ENCODE measurements around the gene WAPL. TPM values are rescaled to one million over a fixed set of nuclear protein-coding genes. Genes with fewer than 3 reads are reported as not detected.

WAPL gene
- total and polyA plus RNA-seq, 10 of the 15 experiments (the other 5 are each of a cell fraction or from before 2014, with no cell fraction given) = 15.7 to 45.8 (median 29.0) TPM

- 0 out of 2 replicates have a peak, but pooled peaks cover 5% of the 10 kb centered on the region for H3K4me1 ChIP-seq (ENCODE audit: control insufficient read depth, insufficient read depth, low read length)
- CTCF ChIA-PET = no interaction called here
- no peaks in the 10 kb centered on the region for H3K79me2 ChIP-seq (ENCODE audit: control insufficient read depth, insufficient read depth, low read length)
- H4K20me1 ChIP-seq (ENCODE audit: control insufficient read depth, insufficient read depth) = no peaks in the 10 kb centered on the region
- intact Hi-C loops (cut with micrococcal nuclease; ENCODE audit: unreplicated experiment) (no loop called here), in situ Hi-C loops (cut with MboI) (no loop called here)
- no peak for TF ChIP-seq ZNF687 (IDR thresholded peaks at IDR 0.05)
- TF ChIP-seq RELA (IDR thresholded peaks at IDR 0.05; ENCODE audit: borderline replicate concordance, partially characterized antibody) = no peak
- no peak for TF ChIP-seq BCLAF1 (IDR thresholded peaks at IDR 0.05)
- no peak for TF ChIP-seq YBX1 (IDR thresholded peaks at IDR 0.05)
- TF ChIP-seq SP1 (IDR thresholded peaks at IDR 0.05; ENCODE audit: low read depth, low read length) = no peak
- no peak for TF ChIP-seq NRF1 (conservative IDR thresholded peaks at IDR 0.05; ENCODE audit: low read depth, low read length)
- no peak for TF ChIP-seq ZBED1 (IDR thresholded peaks at IDR 0.05; ENCODE audit: borderline replicate concordance)
- TF ChIP-seq RFX5 (IDR thresholded peaks at IDR 0.05; ENCODE audit: low read depth, low read length) = no peak
- no peak for TF ChIP-seq GABPA (IDR thresholded peaks at IDR 0.05; ENCODE audit: low read depth)
- TF ChIP-seq CEBPB (IDR thresholded peaks at IDR 0.05; ENCODE audit: borderline replicate concordance in 1 of 2, low read depth in 2 of 2, low read length in 2 of 2) = no peak
- TF ChIP-seq TBL1XR1 (IDR thresholded peaks at IDR 0.05; ENCODE audit: low read depth, low read length) = no peak
- TF ChIP-seq SMC3 (IDR thresholded peaks at IDR 0.05; ENCODE audit: borderline replicate concordance, low read length) = no peak
- TF ChIP-seq ETV6 (conservative IDR thresholded peaks at IDR 0.05 in 1 of 2, IDR thresholded peaks at IDR 0.05 in 1 of 2; ENCODE audit: borderline replicate concordance in 1 of 2, low read depth in 1 of 2) = no peak
- no peak for TF ChIP-seq BMI1 (IDR thresholded peaks at IDR 0.05; ENCODE audit: borderline replicate concordance)
- H3K27ac ChIP-seq (ENCODE audit: control insufficient read depth, insufficient read depth) = no peak overlapping the region
- no peak overlapping the region for H3K4me2 ChIP-seq (ENCODE audit: control insufficient read depth, insufficient read depth)
- H2AFZ ChIP-seq (ENCODE audit: control insufficient read depth, low read depth, low read length) = no peak overlapping the region
- no peak overlapping the region for H3K9ac ChIP-seq (ENCODE audit: control insufficient read depth, insufficient read depth, low read length)
- FAIRE-seq (no peak), ATAC-seq (no peak), DNase-seq (ENCODE audit: low read depth, low spot score) (no peak)
- peaks cover 9 to 38% of the 10 kb centered on the region in 2 experiments for H3K36me3 ChIP-seq (ENCODE audit: control insufficient read depth in 2 of 2, insufficient read depth in 2 of 2, low read length in 1 of 2)
- H3K4me3 ChIP-seq = no peak overlapping the region
- H3K27me3 ChIP-seq (replicated peaks in 1 of 2; ENCODE audit: control insufficient read depth in 2 of 2, insufficient read depth in 2 of 2, low read length in 1 of 2) = no peaks in the 10 kb centered on the region
- no peaks in the 10 kb centered on the region for H3K9me3 ChIP-seq (replicated peaks; ENCODE audit: control insufficient read depth, insufficient read depth, low read length)
- WGBS (ENCODE audit: insufficient coverage, insufficient replicate concordance, low lambda C conversion rate, missing lambda C conversion rate) = 98% methylated on average over 2 of the region's 2 CpGs
- SMC1A ChIA-PET (ENCODE audit: uncharacterized antibody, unreplicated experiment) = no interaction called here
- POLR2A ChIA-PET = no interaction called here
- RAD21 ChIA-PET (ENCODE audit: unreplicated experiment) = no interaction called here
- BruUV-seq (replicated peaks) = no TSS peak
These were observed 78.5 kb downstream of the WAPL start for GRCh38 chr10:86443069-86443468.
